KOPT-K1 (cell line): ENCODE measurements around the gene TOMM22.

Experiments used
- H3K27ac ChIP-seq: fragments of 200-600 bp; sonication (generic); 2 replicates; pipeline ENCODE4 v1.5.1; 2016; ENCODE audit warnings: antibody characterized with exemption, mild to moderate bottlenecking, low read depth, low read length; ENCODE audit not compliant: poor library complexity, severe bottlenecking
- H3K36me3 ChIP-seq: fragments of 200-600 bp; sonication (generic); 2 replicates; pipeline ENCODE4 v1.5.1; 2017; ENCODE audit warnings: antibody characterized with exemption, mild to moderate bottlenecking, low read length, moderate library complexity; ENCODE audit not compliant: insufficient read depth
- H3K9me3 ChIP-seq: fragments of 200-600 bp; sonication (generic); 2 replicates; pipeline ENCODE4 v1.5.1; 2017; ENCODE audit warnings: antibody characterized with exemption, low read length, mild to moderate bottlenecking; ENCODE audit not compliant: insufficient read depth, poor library complexity, severe bottlenecking

Gene TOMM22

DNA sequence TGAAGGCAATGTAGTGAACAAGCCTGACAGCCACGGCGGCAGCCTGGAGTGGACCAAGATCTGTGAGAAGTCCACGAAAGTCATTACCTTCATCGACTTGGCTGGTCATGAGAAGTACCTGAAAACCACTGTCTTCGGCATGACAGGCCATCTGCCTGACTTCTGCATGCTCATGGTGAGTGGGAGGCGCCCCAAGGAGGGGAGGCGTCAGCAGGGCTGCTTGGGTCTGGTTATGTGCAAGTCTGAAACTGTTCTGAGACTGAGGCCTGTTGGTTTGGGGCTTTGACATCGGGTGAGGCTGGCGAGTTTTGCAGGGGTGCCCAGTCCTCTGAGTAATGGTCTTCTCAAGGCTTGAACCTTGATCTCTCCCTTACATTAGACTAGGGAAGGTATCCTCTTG, 35.1 kb downstream of the TOMM22 start:
- H3K27ac ChIP-seq = no peak overlapping the region
- H3K36me3 ChIP-seq = peaks cover 81% of the 10 kb centered on the region
- H3K9me3 ChIP-seq = no peaks in the 10 kb centered on the region

- Histone ChIP-seq H3K9me3 (no peaks in the 10 kb centered on the region), H3K36me3 (peaks cover 81% of the 10 kb centered on the region), H3K27ac (no peak overlapping the region)
Measured at GRCh38 chr22:38717244-38717643, 35.5 kb downstream of the TOMM22 start.

- Histone ChIP-seq H3K27ac (no peak overlapping the region), H3K36me3 (peaks cover 83% of the 10 kb centered on the region), H3K9me3 (no peaks in the 10 kb centered on the region)
Measured at GRCh38 chr22:38718414-38718813, 36.7 kb downstream of the TOMM22 start.

DNA sequence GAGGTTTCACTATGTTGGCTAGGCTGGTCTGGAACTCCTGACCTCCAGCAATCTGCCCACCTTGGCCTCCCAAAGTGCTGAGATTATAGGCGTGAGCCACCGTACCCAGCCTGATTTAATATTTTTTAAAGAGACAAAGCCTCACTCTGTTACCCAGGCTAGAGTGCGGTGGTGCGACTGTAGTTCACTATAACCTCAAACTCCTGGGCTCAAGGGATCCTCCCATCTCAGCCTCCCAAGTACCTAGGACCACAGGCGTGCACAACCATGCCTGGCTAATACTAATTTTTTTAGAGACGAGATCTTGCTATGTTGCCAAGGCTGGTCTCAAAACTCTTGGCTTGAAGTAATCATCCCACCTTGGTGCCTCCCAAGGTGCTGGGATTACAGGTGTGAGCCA, 37.4 kb downstream of the TOMM22 start:
- Histone ChIP-seq H3K36me3 (peaks cover 90% of the 10 kb centered on the region), H3K9me3 (no peaks in the 10 kb centered on the region), H3K27ac (no peak overlapping the region)

DNA sequence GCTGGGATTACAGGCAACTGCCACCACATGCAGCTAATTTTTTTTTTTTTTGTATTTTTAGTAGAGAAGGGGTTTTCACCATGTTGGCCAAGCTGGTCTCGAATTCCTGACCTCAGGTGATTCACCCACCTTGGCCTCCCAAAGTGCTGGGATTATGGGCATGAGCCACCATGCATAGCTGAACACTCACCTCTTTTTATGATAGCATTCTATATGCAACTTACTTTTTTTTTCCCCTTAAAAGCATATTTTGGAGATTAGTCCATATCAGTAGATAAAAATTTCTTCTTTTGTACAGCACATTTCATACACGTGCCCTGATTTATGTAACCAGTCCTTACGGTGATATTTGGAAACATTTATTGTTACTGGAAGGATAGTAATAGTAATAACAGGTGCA, 38.6 kb downstream of the TOMM22 start:
- Histone ChIP-seq H3K27ac (no peak overlapping the region), H3K9me3 (no peaks in the 10 kb centered on the region), H3K36me3 (peaks cover 95% of the 10 kb centered on the region)

DNA sequence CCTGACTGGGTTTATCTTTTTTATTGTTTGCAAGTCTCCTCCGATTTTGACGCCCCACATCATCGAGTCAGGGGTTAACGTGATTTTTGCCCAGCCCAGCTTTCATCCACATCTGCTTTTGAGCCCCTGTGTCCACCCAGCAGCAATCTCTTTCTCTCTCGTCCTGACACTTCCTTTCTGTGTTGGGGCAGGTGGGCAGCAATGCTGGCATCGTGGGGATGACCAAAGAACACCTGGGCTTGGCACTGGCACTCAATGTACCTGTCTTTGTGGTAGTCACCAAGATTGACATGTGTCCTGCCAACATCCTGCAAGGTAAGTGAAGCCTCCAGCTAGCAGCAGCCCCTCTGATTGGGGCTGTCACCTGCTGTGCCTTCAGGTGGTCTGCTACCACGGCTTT, 39.8 kb downstream of the TOMM22 start:
- Histone ChIP-seq H3K9me3 (no peaks in the 10 kb centered on the region), H3K36me3 (peaks cover 95% of the 10 kb centered on the region), H3K27ac (no peak overlapping the region)

GRCh38 chr22:38724176-38724575, 42.4 kb downstream of the TOMM22 start:
- Histone ChIP-seq H3K9me3 (no peaks in the 10 kb centered on the region), H3K36me3 (peaks cover 95% of the 10 kb centered on the region), H3K27ac (no peak overlapping the region)

GRCh38 chr22:38724926-38725571, 43.3 kb downstream of the TOMM22 start:
- no peak overlapping the region for H3K27ac ChIP-seq
- H3K9me3 ChIP-seq = no peaks in the 10 kb centered on the region
- peaks cover 99% of the 10 kb centered on the region for H3K36me3 ChIP-seq

GRCh38 chr22:38725900-38726655, 44.3 kb downstream of the TOMM22 start:
- H3K27ac ChIP-seq = no peak overlapping the region
- H3K9me3 ChIP-seq = no peaks in the 10 kb centered on the region
- H3K36me3 ChIP-seq = peaks cover 100% of the 10 kb centered on the region

DNA sequence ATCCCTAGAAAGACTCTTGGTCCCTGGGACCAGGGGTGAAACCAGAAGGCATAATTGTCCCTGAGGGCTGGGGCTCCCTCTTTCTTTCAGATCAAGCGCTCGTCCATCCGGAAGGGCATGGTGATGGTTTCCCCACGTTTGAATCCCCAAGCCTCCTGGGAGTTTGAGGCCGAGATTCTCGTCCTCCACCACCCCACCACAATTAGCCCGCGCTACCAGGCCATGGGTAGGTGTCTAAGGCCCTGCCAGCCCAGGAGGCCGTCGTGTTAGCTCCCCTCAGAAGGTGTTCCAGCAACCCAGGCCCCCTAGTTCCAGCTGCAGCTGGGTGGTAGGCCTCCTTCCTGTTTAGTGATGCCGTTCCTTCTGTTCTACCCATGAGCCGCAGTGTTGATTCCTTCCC, 45.4 kb downstream of the TOMM22 start:
- H3K27ac ChIP-seq = no peak overlapping the region
- H3K36me3 ChIP-seq = peaks cover 100% of the 10 kb centered on the region

DNA sequence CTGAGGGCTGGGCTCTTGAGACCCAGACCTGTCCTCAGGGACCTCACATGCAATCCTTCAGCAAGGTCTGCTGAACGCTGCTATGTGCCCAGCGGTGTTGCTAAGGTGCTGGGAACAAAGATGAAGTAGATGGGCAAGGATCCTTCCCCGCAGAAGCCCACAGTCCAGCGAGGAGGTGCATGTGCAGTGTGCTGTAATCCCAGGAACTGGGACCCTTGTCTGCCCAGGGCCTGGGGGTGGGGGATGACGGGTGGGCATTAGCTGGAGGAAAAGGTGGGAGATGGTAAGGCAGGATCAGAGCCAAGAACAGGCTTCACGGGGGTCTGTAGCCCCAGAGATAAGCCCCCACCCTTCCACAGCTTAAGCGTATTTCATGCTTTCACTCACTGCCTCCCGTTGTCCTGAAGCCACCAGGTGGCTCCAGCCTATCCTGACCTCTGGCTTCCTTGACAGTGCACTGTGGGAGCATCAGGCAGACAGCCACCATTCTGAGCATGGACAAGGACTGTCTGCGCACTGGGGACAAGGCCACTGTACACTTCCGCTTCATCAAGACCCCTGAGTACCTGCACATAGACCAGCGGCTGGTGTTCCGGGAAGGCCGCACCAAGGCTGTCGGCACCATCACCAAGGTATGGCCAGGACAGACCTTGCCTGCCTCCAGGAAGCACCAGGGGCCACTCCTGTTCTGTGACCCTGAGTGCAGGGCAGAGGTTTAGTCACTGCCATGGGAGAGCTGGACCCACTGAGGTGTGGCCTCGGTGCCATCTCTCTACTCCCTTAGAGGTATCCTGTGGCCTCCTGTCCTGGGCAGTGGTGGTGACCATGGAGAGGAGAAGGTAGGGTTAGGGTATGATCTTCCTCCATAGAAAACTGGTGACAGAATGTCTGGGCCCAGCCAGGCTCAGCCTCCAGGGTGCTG, 46.0 kb downstream of the TOMM22 start:
- Histone ChIP-seq H3K36me3 (peaks cover 100% of the 10 kb centered on the region), H3K9me3 (no peaks in the 10 kb centered on the region), H3K27ac (no peak overlapping the region)

More for the DNA sequence above, 45.4 kb downstream of the TOMM22 start:
- H3K9me3 ChIP-seq = no peaks in the 10 kb centered on the region

- H3K9me3 ChIP-seq = no peaks in the 10 kb centered on the region
- no peak overlapping the region for H3K27ac ChIP-seq
- H3K36me3 ChIP-seq = peaks cover 100% of the 10 kb centered on the region
Measured at GRCh38 chr22:38728871-38729796, 47.4 kb downstream of the TOMM22 start.

- Histone ChIP-seq H3K27ac (no peak overlapping the region), H3K36me3 (peaks cover 100% of the 10 kb centered on the region), H3K9me3 (no peaks in the 10 kb centered on the region)
Measured at GRCh38 chr22:38729946-38730345, 48.2 kb downstream of the TOMM22 start.

- Histone ChIP-seq H3K9me3 (no peaks in the 10 kb centered on the region), H3K36me3 (peaks cover 100% of the 10 kb centered on the region), H3K27ac (no peak overlapping the region)
Measured at GRCh38 chr22:38730411-38730871, 48.7 kb downstream of the TOMM22 start.
